HG02884 (cell line): ENCODE results near the gene IL34.

ENCODE experiments used
- ATAC-seq: cut with Tn5 transposase; IDR thresholded peaks from one replicate; pipeline ENCODE4 v1.9.1; 2021; ENCODE audit warnings: mild to moderate bottlenecking, moderate library complexity; ENCODE audit not compliant: unreplicated experiment

Gene IL34

DNA sequence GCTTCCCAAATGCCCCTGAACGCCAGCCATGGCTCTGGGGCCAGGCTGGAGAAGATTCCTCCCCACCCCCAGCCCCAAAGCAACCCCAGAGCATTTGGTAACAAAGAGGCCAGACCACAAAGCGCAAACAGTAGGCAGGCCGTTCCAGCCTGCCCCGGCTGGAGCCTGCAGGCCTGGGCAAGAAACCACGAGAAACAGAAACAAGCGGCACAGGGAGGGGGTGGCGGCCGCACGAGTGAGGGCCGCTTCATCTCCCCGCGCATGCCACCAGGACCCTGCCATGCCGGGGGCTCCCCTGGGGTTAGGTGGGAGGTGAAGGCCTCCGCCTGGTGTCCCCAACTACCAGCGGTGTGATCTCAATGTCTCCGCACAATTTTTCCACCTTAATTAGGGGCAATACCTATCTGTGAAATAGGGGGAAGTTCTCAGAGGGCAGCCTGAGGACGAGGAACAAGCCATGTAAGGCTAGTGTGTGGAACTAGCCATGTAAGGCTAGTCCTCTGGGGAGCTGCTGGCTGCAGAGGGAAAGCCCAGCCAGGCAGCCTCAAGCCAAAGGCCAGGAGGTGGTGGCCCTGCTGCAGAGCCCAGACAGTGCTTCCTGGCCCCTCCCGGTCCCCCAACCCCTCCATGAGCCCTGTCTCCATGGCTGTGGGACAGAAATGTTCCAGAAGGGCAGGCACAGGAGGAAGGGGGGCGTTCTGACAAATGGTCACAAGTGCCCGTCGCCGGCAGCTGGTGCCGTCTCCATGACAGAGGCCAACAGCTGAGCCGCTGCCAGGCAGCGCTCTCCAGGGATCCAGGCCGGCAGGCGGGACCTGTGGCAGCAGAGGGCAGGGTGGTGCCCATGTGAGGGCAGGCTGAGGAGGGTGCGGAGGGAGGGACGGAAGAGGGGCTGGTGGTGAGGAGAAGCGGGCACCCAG lies 54.0 kb downstream of the IL34 start:
- no peak for ATAC-seq

DNA sequence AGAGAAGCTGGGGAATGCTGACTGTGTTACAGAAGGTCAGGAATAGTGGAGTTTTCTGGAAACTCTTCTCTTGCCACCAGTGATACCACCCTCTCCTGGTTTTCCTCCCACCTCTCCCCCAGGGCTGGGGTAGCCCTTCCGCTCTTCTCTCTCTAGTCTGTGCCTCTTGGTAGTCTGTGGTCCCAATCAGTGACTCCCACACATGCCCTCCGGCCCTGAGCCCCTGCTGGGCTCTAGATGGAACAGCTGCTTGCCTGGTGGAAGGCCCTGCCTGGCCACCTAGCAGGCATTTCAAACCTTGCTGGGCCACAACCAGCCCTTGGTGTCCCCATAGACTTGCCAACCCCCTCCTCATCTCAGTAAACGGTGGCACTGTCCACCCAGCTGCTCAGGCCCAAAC lies 54.7 kb downstream of the IL34 start:
- ATAC-seq, result no peak

DNA sequence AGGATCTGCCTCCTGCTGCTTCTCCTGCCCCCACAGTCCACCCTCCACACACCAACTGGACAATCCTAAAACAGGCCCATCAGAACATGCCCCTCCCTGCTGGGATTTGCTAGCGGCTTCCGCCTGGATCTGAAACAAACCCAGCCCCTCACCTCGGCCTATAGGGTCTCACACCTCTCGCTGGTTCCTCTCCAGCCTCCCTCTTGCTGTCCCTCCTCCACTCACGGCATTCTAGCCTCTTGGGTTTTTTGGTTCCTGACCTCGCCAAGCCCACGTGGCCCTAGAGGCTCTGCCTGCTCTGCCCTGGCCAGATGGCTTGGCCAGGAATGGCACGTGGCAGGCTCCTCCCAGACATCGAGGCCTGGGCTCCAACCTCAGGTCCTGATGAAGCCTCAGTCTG lies 55.2 kb downstream of the IL34 start:
- no peak for ATAC-seq

DNA sequence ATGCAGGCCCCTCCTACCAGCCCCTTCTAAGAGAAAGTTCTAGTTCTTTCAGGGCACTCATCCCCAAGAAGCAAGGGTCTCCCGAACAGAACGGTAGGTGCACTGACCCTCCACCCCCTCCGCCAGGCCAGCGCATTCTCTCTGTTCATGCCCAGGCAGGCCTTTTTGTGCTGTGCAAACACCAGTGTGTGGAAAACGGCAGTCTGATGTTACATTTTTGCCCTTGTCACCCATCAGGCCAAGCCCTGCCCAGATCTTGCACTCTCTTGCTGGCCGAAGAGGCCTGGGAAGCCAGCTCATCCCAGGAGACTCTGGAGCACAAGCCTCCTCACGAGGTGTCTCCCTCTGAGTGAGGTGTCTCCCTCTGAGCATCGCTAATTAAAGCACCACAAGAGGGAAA lies 55.6 kb downstream of the IL34 start:
- ATAC-seq, result no peak

DNA sequence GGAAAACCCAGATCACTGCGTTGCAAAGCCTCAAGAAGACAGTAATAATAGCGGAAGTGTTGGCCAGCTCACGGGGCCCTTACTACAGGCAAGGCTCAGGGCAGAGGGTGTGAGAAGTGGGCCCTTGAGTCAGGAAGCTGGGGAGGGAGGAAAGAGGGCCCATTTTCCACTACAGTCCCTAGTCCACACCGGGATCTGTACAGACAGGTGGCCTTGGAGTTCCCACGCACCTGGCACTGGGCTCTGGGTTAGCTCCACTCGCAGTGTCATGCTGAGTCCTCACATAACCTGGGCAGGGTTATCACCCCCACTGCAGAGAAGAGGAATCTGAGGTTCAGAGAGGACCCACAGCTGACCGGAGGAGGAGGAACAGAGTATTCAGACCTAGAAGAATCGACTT lies 56.3 kb downstream of the IL34 start:
- ATAC-seq, result no peak

DNA sequence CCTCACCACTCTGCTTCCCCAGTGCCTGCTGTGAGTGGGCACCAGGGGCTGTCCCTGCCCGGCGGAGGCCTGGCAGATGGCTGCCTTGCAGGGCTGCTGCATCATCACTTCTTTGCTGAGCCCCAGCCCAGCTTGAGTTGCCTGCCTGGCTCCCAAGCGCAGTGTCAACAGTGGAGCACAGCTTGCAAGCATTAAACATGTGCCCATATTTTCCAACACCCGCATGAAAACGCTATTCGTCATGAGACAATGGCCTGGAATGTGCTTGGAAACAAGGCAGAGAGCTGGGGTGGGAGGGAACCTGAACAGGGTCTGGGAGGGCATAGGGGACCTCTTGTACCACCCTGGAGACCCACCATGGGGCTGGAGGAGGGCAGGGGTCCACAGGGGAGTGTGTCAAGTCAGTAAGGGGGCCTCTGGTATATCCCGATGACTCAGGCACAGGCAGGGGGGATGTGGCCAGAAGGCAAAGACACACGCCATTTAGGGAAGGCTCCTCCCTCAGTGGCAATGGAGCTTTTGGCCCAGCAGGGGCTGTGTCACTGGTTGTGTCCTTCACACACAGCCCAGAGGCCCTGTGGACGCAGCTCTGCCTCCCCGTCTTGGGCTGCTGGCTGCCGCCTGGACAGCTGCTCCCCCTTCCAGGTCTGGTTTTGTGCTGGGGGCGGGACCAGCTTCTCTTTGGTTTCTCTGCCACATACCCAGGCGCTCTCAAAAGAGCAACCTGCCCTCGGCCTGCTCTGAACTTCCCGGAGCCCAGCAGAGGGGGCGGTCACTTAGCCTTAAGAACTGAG lies 56.9 kb downstream of the IL34 start:
- ATAC-seq, result no peak

DNA sequence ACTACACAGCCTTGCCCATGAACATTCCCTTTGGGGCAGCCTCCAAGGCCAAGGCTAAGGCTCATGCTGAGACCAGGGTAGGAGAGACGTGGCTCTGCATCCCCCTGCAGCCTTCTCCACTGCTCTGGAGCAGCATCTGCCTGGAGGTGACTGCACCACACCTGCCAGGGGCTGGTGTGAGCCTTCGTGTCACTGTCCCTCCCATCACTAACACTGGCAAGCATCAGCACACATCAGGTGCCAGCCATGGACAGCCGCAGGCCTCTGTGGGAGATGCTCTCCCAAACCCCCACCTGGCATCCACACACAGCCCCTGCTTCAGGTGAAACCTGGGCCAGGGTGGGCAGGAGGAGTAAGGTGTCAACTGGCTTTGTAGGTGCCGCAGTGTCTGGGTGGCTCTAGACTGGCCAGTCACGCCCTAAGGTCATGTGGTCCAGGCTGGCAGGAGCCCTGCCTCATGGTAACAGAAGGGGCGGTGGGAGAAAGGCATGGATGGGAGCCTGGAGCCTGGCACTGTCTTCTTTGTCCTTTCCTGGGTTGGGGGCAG lies 57.5 kb downstream of the IL34 start:
- no peak for ATAC-seq

DNA sequence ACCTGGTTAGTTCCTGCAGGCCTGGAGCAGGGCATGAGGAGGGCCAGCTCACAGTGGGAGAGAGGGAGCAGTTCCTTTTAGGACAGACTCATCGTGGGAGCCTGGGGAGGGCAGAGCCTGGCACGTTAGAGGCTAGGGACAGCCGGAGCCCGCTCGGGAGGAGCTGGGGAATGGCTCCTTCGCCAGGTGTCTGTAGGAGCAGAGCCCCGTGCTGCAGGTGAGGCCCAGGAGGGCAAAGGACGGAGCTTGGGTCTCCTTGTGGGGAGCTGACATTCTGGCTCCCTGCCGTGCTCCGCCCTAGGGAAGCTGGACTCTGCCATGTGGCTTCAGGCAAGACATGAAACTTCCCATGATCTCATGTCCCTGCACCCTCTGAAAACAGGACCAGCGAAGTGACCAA lies 58.2 kb downstream of the IL34 start:
- ATAC-seq, result no peak

DNA sequence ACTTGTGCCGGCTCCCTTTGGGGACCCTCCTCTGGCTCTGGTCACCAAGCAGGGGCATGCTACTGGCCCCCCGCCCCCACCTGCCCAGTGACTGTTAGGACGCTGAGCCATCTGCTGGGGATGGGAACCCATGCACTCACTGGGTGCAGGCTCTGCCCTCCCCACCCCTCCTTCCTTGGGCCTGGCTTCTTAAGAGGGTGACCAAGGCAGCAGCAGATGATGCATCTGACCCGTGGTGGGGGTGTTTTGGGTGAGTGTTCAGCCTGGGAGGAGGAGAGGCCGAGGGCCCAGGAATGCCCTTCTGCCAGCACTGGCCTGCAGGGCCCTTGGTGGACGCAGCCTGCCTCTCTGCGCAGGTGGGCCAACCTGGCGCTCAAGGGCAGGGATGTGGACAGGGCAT lies 58.7 kb downstream of the IL34 start:
- no peak for ATAC-seq

DNA sequence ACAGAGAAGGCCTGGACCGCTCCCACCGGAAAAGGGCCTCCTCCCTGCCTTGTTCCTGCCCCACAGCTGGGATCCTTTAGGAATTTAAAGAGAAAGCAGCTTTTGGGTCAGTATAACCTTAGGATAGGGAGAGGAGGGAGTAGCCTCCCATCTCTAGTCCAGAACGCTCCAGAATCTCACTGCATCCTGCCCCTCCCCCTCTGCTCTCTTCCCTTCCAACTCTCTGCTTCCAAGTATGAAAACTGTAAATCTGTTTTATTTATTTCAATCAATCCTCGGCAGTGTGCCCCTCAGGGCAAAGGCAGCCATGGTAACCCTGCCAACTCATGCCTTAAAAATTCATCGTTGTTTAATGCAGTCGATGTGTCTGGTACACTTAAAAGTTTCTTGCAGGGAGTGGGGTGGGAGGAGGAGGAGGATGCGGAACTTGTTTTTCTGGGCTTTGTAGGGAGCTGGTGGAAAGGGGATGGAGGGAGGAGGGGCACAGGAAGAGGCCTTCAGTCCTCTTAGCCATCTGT lies 60.6 kb downstream of the IL34 start:
- no peak for ATAC-seq

DNA sequence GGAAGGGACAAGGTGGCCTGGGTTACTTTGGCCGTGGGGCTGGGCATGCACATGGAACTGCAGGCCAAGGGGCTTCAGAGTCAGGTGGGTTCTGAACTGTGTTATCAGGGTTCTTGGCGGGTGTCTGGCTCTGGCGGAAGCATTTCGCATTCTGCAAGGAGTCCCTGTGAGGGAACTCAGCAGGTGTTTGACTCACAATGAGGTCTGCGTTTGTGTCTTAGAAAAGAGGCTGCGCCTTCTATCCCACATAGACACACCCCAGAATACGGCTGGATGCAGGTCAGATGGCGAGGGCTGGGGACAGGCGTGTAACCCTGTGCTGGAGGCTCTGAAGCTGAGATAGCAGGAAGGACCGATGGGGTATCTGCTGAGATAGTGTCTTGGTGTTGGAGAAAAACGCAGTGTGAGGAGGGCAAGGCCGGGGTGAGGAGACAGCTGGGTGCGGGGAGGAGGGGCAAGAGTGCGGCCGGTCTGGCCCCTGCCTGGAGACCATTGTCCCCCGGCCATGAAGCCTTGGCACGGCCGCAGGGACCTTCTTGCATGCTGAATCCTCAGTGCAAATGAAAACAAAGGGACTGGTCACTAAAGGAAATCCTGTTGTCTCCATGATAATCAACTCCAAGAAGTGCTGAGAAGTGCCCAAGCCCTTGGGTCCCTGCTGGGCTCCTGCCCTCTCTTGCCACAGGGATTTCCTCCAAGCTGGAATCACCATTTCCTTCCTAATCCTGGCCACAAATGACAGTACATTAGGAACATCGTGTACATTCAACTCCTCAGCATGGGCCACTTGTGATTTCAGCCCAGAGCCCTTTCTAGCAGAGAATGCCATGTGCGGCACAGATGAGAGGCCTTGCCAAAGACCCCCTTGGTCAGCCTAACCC lies 62.2 kb downstream of the IL34 start:
- no peak for ATAC-seq

DNA sequence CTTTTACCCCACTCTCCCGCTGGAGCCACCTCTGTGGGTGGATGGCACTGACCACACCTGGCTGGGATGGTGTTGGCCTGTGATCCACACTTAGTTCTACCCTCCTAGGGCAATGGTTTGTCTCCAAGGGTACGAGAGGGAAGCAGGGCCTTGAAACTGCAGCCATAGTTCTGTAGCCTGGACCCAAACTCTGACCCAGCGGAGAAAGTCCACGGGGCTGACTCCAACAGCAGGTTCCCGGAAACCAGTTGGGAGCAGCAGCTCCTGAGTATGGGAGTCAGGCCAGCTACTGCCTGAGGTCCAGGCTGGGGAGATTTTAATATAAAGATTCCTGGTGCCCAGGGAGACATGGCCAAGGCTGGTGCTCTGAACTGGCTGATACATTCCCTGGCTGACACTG lies 63.1 kb downstream of the IL34 start:
- no peak for ATAC-seq

DNA sequence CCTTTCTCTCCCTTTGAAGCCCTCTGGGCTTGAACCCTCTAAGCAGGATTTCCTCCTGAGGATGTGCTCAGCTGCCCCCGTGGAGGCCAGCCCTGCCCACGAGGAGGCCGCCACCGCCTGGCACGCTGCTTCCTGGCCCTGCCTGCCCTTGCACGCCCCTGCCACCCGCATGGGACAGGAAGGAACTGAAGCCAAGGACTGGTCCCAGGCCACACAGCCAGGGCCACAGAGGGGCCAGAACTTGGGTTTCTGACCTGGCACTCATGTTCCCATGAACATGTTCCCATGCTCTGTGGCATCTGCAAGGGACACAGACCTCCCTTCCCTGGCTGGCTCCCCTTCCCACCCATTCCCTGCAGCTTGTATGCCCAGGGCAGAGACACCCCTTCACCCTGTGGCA lies 63.6 kb downstream of the IL34 start:
- ATAC-seq, result no peak
